Transverse colon (tissue), 4 donors: ENCODE data around the gene CDK4. TPM values are rescaled to one million over a fixed set of nuclear protein-coding genes. Genes with fewer than 3 reads are reported as not detected.
"Not testable (repeated sequence)": the region's sequence is repeated elsewhere in the genome, so short reads cannot be mapped to it uniquely, and the experiment has no call there.

Experiments
- DNase-seq: peaks from one replicate; pipeline ENCODE4 v3.0.0-alpha.2; 2019
- H3K27ac ChIP-seq, 4 donors: fragments of 200-600 bp; sonication (generic); 2 replicates each; pipeline ENCODE4 v1.5.1; 2016 to 2018; ENCODE audit warnings: inconsistent platforms in 4 of 4
- H3K27me3 ChIP-seq: fragments of 200-600 bp; sonication (generic); 2 replicates; pipeline ENCODE4 v1.5.1; 2017; ENCODE audit warnings: inconsistent platforms
- H3K36me3 ChIP-seq, 4 donors: fragments of 200-600 bp; sonication (generic); 2 replicates each; pipeline ENCODE4 v1.5.1; 2017 to 2019; ENCODE audit warnings: inconsistent platforms in 4 of 4
- H3K4me1 ChIP-seq, 4 donors: fragments of 200-600 bp; sonication (generic); 2 replicates each; pipeline ENCODE4 v1.5.1; 2017 to 2020; ENCODE audit warnings: inconsistent platforms in 4 of 4
- H3K4me3 ChIP-seq, 4 donors: fragments of 200-600 bp; sonication (generic); 1 replicate in 1 of 4; 2 replicates in 3 of 4; pipeline versions ENCODE4 v1.5.1 to v1.6.1; 2017 to 2019; ENCODE audit warnings: inconsistent platforms in 4 of 4
- H3K9me3 ChIP-seq, 2 donors: fragments of 200-600 bp; sonication (generic); 2 replicates each; pipeline ENCODE4 v1.5.1; 2017 to 2019; ENCODE audit warnings: inconsistent platforms in 2 of 2
- EP300 ChIP-seq: sonication (generic); formaldehyde crosslinking; IDR thresholded peaks from one replicate; pipeline ENCODE4 v1.6.1; 2017; ENCODE audit warnings: antibody characterized with exemption, low read depth
- POLR2A ChIP-seq: fragments of 450-650 bp; IDR thresholded peaks from one replicate; pipeline ENCODE4 v1.6.1; 2016; ENCODE audit warnings: antibody characterized with exemption, mild to moderate bottlenecking, moderate library complexity
- POLR2AphosphoS5 ChIP-seq, 3 donors: sonication (generic); formaldehyde crosslinking; IDR thresholded peaks; one replicate each; pipeline ENCODE4 v1.6.1; 2016; ENCODE audit warnings: antibody characterized with exemption in 3 of 3
- WGBS, 2 donors: methylation state at CpG; one replicate each; pipeline ENCODE4 v1.1.5; 2018; ENCODE audit warnings: low coverage in 1 of 2; 5-methylcytosine and 5-hydroxymethylcytosine counted together
- in situ Hi-C, 4 donors: fragments of 200-750 bp; cut with MboI; loops; one replicate each; pipeline versions ENCODE4 v1.15.0 to v1.15.1; 2017; ENCODE audit warnings: low sequenced_read_pairs in 3 of 4, low pct_ligation_motif_present in 1 of 4, low pct_unique_long_range_greater_than_20kb in 1 of 4
- intact Hi-C: fragments of 100-400 bp; cut with DNase I; formaldehyde crosslinking; loops from one replicate; pipeline ENCODE4 v1.15.1; 2023; ENCODE audit warnings: low total_unique reads
- total RNA-seq, 4 donors: library from RNA; depleted of rRNA; stranded (reverse); fragments of >200 nt; gene quantifications; one replicate each; pipeline ENCODE4 v1.1.0, GENCODE V29; 2016
- TF ChIP-seq, protein P1 (sequence below), 5 experiments: fragments of 200-600 bp in 3 of 5; fragments of 450-650 bp in 2 of 5; sonication (generic) in 3 of 5; IDR thresholded peaks; 1 replicate in 2 of 5; 2 replicates in 3 of 5; pipeline ENCODE4 v1.5.1; 2016 to 2017; ENCODE audit warnings: antibody characterized with exemption in 5 of 5, inconsistent platforms in 3 of 5, mild to moderate bottlenecking in 2 of 5, moderate library complexity in 1 of 5

The CDK4 gene
- total RNA-seq, 4 donors from 2014 or later: 20.9 to 194 (median 47.8) TPM

DNA sequence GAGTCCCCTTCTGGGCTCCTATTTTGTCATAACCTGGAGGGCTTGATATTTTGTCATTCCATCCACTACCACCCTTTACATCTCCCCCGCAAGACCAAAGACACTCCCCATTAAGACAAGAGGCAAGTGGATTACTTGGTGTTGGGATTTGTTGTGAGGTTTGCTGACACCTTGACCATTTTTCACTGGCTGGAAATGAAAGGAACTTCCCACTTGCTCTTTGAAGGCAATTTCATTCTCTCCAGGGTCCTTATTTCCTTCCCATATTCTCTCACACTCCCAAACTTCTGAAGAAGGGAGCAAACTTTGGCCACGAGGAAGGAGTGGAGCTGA lies 28.5 kb downstream of the CDK4 start:
- intact Hi-C loops: no loop called here
- TF ChIP-seq POLR2A (no peak), EP300 (no peak), POLR2AphosphoS5 (IDR thresholded peaks at IDR 0.05) (no peak)
- no peak for DNase-seq
- H3K36me3 ChIP-seq: peaks cover 0 to 15% (median 5%) of the 10 kb centered on the region in 4 donors
- H3K4me1 ChIP-seq: peaks cover 3 to 17% (median 9%) of the 10 kb centered on the region in 4 donors
- in situ Hi-C loops: no loop called here
- H3K27ac ChIP-seq: no peak overlapping the region
- no peak overlapping the region for H3K4me3 ChIP-seq
- 50 to 65% methylated on average over 1 to 2 of the region's 2 CpGs for WGBS, 2 donors
- peaks cover 18% of the 10 kb centered on the region for H3K27me3 ChIP-seq
- no peaks in the 10 kb centered on the region for H3K9me3 ChIP-seq

DNA sequence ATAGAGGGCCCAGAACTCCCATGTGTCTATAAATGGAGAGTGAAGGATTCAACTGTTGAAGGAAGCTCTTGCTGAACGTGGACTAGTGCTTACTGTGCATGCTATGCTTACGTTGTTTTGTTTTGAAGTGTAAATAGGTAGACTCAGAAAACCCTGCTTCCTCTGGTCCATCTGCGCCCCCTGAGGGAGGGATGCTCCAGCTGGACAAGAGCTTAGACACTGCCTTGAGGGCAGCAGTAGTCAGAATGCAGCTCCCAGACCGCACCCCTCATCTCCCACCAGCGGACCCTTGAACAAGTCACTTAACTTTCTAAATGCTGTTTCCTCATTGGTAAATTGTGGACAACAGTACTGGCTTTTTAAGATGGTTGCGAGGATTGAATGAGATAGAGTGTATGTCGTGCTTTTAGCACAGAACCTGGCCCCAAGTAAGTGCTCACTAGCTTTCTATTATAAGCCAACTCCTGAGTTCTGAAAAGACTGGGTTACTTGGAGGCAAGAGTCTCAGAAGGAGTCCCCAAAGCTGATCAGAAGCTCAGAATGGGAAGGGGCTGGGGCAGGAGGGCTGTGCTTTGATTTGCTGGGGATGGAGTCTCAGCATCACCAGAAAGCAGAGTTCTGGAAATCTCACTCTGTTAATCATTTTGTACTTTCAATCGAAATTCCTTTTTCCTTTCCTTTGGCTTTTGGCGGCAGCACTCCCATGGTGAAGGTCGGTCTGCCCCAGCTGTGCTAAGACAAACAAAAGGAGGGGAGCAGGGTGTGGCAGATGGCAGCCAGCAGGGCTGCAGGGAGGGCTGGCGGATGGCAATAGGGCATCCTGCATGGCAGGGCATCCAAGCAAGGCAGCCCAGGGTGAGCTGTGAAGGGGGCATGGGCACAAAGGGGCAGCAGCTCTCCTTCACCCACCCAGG lies 29.1 kb downstream of the CDK4 start:
- 26 to 62% methylated on average over 4 to 11 of the region's 11 CpGs for WGBS, 2 donors

DNA sequence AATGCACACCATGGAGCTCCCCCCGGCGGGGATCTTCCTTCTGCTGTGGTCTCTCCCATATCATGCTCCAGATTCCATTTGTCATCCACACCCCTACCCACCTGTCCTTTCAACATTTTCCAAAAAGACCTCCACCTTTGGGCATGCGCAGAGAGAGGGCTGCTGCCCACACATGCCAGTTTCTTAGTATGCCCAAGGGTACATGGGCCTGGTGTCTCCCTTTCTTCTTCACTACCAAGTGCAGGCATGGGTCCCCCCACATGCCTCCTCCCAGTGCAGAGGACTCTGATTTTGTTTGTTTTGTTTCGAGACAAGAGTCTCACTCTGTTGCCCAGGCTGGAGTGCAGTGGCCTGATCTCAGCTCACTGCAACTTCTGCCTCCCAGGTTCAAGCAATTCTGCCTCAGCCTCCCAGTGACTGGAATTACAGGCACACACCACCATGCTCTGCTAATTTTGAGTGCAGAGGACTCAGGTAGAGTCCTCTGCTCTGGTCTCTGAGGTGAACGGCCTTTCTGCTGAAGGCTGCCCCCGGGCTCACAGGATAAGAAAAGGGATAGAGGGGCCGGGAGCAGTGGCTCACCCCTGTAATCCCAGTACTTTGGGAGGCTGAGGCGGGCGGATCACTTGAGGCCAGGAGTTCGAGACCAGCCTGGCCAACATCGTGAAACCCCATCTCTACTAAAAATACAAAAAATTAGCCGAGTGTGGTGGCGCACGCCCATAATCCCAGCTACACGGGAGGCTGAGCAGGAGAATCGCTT lies 30.1 kb downstream of the CDK4 start:
- in situ Hi-C loops, H3K27ac ChIP-seq: not testable (repeated sequence)

More for the DNA sequence above, 29.1 kb downstream of the CDK4 start:
- intact Hi-C loops: no loop called here
- in situ Hi-C loops: no loop called here
- no peak for TF ChIP-seq POLR2A
- no peak for TF ChIP-seq EP300
- no peak for TF ChIP-seq POLR2AphosphoS5 (IDR thresholded peaks at IDR 0.05)
- TF ChIP-seq, protein P1, sequence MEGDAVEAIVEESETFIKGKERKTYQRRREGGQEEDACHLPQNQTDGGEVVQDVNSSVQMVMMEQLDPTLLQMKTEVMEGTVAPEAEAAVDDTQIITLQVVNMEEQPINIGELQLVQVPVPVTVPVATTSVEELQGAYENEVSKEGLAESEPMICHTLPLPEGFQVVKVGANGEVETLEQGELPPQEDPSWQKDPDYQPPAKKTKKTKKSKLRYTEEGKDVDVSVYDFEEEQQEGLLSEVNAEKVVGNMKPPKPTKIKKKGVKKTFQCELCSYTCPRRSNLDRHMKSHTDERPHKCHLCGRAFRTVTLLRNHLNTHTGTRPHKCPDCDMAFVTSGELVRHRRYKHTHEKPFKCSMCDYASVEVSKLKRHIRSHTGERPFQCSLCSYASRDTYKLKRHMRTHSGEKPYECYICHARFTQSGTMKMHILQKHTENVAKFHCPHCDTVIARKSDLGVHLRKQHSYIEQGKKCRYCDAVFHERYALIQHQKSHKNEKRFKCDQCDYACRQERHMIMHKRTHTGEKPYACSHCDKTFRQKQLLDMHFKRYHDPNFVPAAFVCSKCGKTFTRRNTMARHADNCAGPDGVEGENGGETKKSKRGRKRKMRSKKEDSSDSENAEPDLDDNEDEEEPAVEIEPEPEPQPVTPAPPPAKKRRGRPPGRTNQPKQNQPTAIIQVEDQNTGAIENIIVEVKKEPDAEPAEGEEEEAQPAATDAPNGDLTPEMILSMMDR (IDR thresholded peaks at IDR 0.05): no peak
- Histone ChIP-seq H3K4me3 (no peak overlapping the region), H3K4me1 (peaks cover 3 to 17% (median 9%) of the 10 kb centered on the region in 4 donors), H3K27ac (no peak overlapping the region), H3K27me3 (peaks cover 12% of the 10 kb centered on the region), H3K9me3 (no peaks in the 10 kb centered on the region), H3K36me3 (peaks cover 0 to 20% (median 8%) of the 10 kb centered on the region in 4 donors)
- DNase-seq: no peak

DNA sequence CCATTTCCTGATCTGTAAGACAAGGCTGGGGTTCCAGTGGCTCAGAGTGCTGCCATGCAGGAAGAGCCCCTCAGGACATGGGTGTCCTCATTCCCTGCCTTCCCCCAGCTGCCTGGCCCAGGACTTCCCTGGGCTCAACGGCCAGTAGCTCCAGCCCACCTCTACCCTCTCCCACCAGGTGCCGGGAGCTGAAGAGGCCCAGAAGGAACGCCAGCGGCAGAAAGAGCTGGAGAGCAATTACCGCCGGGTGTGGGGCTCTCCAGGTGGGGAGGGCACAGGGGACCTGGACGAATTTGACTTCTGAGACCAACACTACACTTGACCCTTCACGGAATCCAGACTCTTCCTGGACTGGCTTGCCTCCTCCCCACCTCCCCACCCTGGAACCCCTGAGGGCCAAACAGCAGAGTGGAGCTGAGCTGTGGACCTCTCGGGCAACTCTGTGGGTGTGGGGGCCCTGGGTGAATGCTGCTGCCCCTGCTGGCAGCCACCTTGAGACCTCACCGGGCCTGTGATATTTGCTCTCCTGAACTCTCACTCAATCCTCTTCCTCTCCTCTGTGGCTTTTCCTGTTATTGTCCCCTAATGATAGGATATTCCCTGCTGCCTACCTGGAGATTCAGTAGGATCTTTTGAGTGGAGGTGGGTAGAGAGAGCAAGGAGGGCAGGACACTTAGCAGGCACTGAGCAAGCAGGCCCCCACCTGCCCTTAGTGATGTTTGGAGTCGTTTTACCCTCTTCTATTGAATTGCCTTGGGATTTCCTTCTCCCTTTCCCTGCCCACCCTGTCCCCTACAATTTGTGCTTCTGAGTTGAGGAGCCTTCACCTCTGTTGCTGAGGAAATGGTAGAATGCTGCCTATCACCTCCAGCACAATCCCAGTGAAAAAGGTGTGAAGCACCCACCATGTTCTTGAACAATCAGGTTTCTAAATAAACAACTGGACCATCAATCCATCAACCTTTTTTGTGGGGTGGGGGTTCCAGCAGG lies 31.2 kb downstream of the CDK4 start:
- 40 to 90% methylated on average over 1 to 11 of the region's 11 CpGs for WGBS, 2 donors
- no peak overlapping the region for H3K27ac ChIP-seq
- peaks cover 0 to 38% (median 17%) of the 10 kb centered on the region in 4 donors for H3K36me3 ChIP-seq
- H3K27me3 ChIP-seq: no peaks in the 10 kb centered on the region
- no peak for DNase-seq
- in situ Hi-C loops: no loop called here
- no peak overlapping the region for H3K4me3 ChIP-seq
- intact Hi-C loops: no loop called here
- peaks cover 0 to 3% (median 3%) of the 10 kb centered on the region in 4 donors for H3K4me1 ChIP-seq
- no peaks in the 10 kb centered on the region for H3K9me3 ChIP-seq
- TF ChIP-seq EP300 (no peak), POLR2AphosphoS5 (IDR thresholded peaks at IDR 0.05) (no peak), POLR2A (no peak)
- TF ChIP-seq, protein P1 (IDR thresholded peaks at IDR 0.05): no peak

More for the DNA sequence above, 30.1 kb downstream of the CDK4 start:
- H3K36me3 ChIP-seq: peaks cover 0 to 27% (median 12%) of the 10 kb centered on the region in 4 donors
- H3K27me3 ChIP-seq, H3K4me3 ChIP-seq, H3K9me3 ChIP-seq, DNase-seq, intact Hi-C loops: not testable (repeated sequence)
- H3K4me1 ChIP-seq: peaks cover 3 to 12% (median 8%) of the 10 kb centered on the region in 4 donors
- WGBS, 2 donors: 97 to 100% methylated on average over 6 to 16 of the region's 16 CpGs
